Activated B cell treated with CpG ODN at 0.5 μM for 24 hours (primary cell): Measurements from ENCODE around the gene GRAMD1A. TPM values are rescaled to one million over a fixed set of nuclear protein-coding genes. Genes with fewer than 3 reads are reported as not detected.

Experiments used
- ATAC-seq: fragments of 200-7000 bp; cut with Tn5 transposase; one replicate; pipeline ENCODE4 v1.10.0; 2021; ENCODE audit warnings: low read depth, mild to moderate bottlenecking, moderate library complexity
- CTCF ChIA-PET: fragments of 350-600 bp; sonication (Branson Sonifier 250); formaldehyde crosslinking; loops from one replicate; lab custom pipeline; 2021; ENCODE audit warnings: antibody characterized with exemption; lab: Charles Lee
- POLR2A ChIA-PET: fragments of 350-600 bp; sonication (Branson Sonifier 250); formaldehyde crosslinking; loops from one replicate; lab custom pipeline; 2021; ENCODE audit warnings: antibody characterized with exemption; lab: Charles Lee
- DNase-seq: peaks from one replicate; pipeline ENCODE4 v3.0.0; 2022
- H3K27ac Mint-ChIP-seq: one replicate; pipeline ENCODE4 v1.8.0; 2020; ENCODE audit warnings: mixed read lengths
- H3K27me3 Mint-ChIP-seq: one replicate; pipeline ENCODE4 v1.8.0; 2021; ENCODE audit warnings: mixed read lengths
- H3K36me3 Mint-ChIP-seq: one replicate; pipeline ENCODE4 v1.8.0; 2021; ENCODE audit warnings: low read depth, mixed read lengths
- H3K4me1 Mint-ChIP-seq: one replicate; pipeline ENCODE4 v1.8.0; 2021; ENCODE audit warnings: mixed read lengths
- H3K4me3 Mint-ChIP-seq: one replicate; pipeline ENCODE4 v1.8.0; 2020; ENCODE audit warnings: mild to moderate bottlenecking, mixed read lengths
- H3K9me3 Mint-ChIP-seq: one replicate; pipeline ENCODE4 v1.8.0; 2020; ENCODE audit warnings: mixed read lengths
- CTCF ChIP-seq: fragments of 200-600 bp; IDR thresholded peaks from one replicate; pipeline ENCODE4 v1.8.0; 2022; ENCODE audit warnings: antibody characterized with exemption, mild to moderate bottlenecking
- intact Hi-C: fragments of 100-400 bp; cut with micrococcal nuclease; formaldehyde crosslinking; loops from one replicate; pipeline ENCODE4 v1.15.1; 2024
- total RNA-seq: library from RNA; stranded (reverse); gene quantifications from 2 replicates; pipeline ENCODE4 v1.2.3, GENCODE V29; 2022

GRAMD1A gene
- total RNA-seq, 1 donor from 2014 or later = 52.9 TPM

GRCh38 chr19:34972163-34972705 lies 27.9 kb upstream of the GRAMD1A start:
- DNase-seq = no peak

GRCh38 chr19:34974646-34975045 lies 25.5 kb upstream of the GRAMD1A start:
- DNase-seq (no peak), ATAC-seq (no peak)
- Mint-ChIP-seq H3K4me3 (no peak overlapping the region), H3K4me1 (peaks cover 5% of the 10 kb centered on the region), H3K9me3 (no peaks in the 10 kb centered on the region), H3K36me3 (no peaks in the 10 kb centered on the region), H3K27ac (no peak overlapping the region), H3K27me3 (peaks cover 13% of the 10 kb centered on the region)
- intact Hi-C loops = no loop called here
- ChIA-PET POLR2A (no interaction called here), CTCF (no interaction called here)
- TF ChIP-seq CTCF = no peak

More at GRCh38 chr19:34972163-34972705, 27.9 kb upstream of the GRAMD1A start:
- Mint-ChIP-seq H3K36me3 (no peaks in the 10 kb centered on the region), H3K27me3 (peaks cover 9% of the 10 kb centered on the region), H3K4me1 (peaks cover 5% of the 10 kb centered on the region), H3K4me3 (no peak overlapping the region), H3K27ac (no peak overlapping the region), H3K9me3 (no peaks in the 10 kb centered on the region)
- ChIA-PET POLR2A (interaction anchor here (1.2 to 1.9 kb wide), 2 partner anchors 29 to 42 kb away, joined by 4 read pairs; no protein-coding TSS in a partner anchor), CTCF (interaction anchor here (0.9 to 3.8 kb wide), 7 partner anchors 17 to 169 kb away, joined by 3 to 48 read pairs (median 4); no protein-coding TSS in a partner anchor)
- TF ChIP-seq CTCF = no peak
- no peak for ATAC-seq
- intact Hi-C loops = loop anchor here (2.0 kb wide), 1 partner anchor 73 kb away; no protein-coding TSS in a partner anchor

GRCh38 chr19:34975056-34975455 lies 25.1 kb upstream of the GRAMD1A start:
- ChIA-PET CTCF (no interaction called here), POLR2A (no interaction called here)
- no peak for ATAC-seq
- H3K4me3 Mint-ChIP-seq = no peak overlapping the region
- H3K36me3 Mint-ChIP-seq = no peaks in the 10 kb centered on the region
- DNase-seq = no peak
- H3K27me3 Mint-ChIP-seq = peaks cover 12% of the 10 kb centered on the region
- H3K9me3 Mint-ChIP-seq = no peaks in the 10 kb centered on the region
- no peak overlapping the region for H3K27ac Mint-ChIP-seq
- intact Hi-C loops = no loop called here
- peaks cover 5% of the 10 kb centered on the region for H3K4me1 Mint-ChIP-seq
- TF ChIP-seq CTCF = no peak

GRCh38 chr19:34976611-34977010 lies 23.5 kb upstream of the GRAMD1A start:
- Mint-ChIP-seq H3K4me3 (no peak overlapping the region), H3K4me1 (peaks cover 5% of the 10 kb centered on the region), H3K9me3 (no peaks in the 10 kb centered on the region), H3K36me3 (no peaks in the 10 kb centered on the region), H3K27me3 (peaks cover 9% of the 10 kb centered on the region), H3K27ac (no peak overlapping the region)
- ATAC-seq (no peak), DNase-seq (no peak)
- POLR2A ChIA-PET = no interaction called here
- TF ChIP-seq CTCF = no peak
- intact Hi-C loops = no loop called here
- CTCF ChIA-PET = interaction anchor here (1.0 kb wide), 1 partner anchor 37 kb away, joined by 3 read pairs; no protein-coding TSS in a partner anchor

- Mint-ChIP-seq H3K27me3 (peaks cover 15% of the 10 kb centered on the region), H3K36me3 (no peaks in the 10 kb centered on the region), H3K4me3 (no peak overlapping the region), H3K9me3 (no peaks in the 10 kb centered on the region), H3K4me1 (peaks cover 3% of the 10 kb centered on the region), H3K27ac (no peak overlapping the region)
- no peak for DNase-seq
- no peak for ATAC-seq
- TF ChIP-seq CTCF = no peak
- CTCF ChIA-PET = no interaction called here
- intact Hi-C loops = no loop called here
- POLR2A ChIA-PET = no interaction called here
Observed at GRCh38 chr19:34979819-34980640, 20.1 kb upstream of the GRAMD1A start.
